Measurements from ENCODE around the gene LIN37. TPM values are rescaled to one million over a fixed set of nuclear protein-coding genes. Genes with fewer than 3 reads are reported as not detected.
"Not testable (repeated sequence)": the region's sequence is repeated elsewhere in the genome, so short reads cannot be mapped to it uniquely, and the experiment has no call there.

The LIN37 gene
- total RNA-seq, 1 experiment from 2014 or later = 11.3 TPM

GRCh38 chr19:35723671-35724070 lies 24.7 kb upstream of the LIN37 start:
- Histone ChIP-seq H3K4me1 (ENCODE audit: insufficient read depth, low read length, poor library complexity, severe bottlenecking) (peaks cover 2% of the 10 kb centered on the region), H3K9me3 (ENCODE audit: low read depth, low read length, poor library complexity, severe bottlenecking) (no peaks in the 10 kb centered on the region), H3K27ac (ENCODE audit: low read depth, low read length, poor library complexity, severe bottlenecking) (no peak overlapping the region), H3K27me3 (replicated peaks; ENCODE audit: insufficient read depth, low read depth, low read length, poor library complexity) (no peaks in the 10 kb centered on the region), H3K4me3 (ENCODE audit: low read depth, low read length, poor library complexity, severe bottlenecking) (no peak overlapping the region), H3K36me3 (ENCODE audit: insufficient read depth, low read length, poor library complexity, severe bottlenecking) (peaks cover 80% of the 10 kb centered on the region)
- DNase-seq (ENCODE audit: low spot score) = no peak
- BruUV-seq (replicated peaks) = no TSS peak
- ChIA-PET CTCF (interaction anchor here (0.6 kb wide), 1 partner anchor 90 kb away, joined by 3 read pairs; no protein-coding TSS in a partner anchor), POLR2A (ENCODE audit: low non-redundant PET) (no interaction called here)
- TF ChIP-seq EZH2 (IDR thresholded peaks at IDR 0.05; ENCODE audit: borderline replicate concordance, low read depth, low read length, poor library complexity, severe bottlenecking) = no peak
- TF ChIP-seq, protein P1, sequence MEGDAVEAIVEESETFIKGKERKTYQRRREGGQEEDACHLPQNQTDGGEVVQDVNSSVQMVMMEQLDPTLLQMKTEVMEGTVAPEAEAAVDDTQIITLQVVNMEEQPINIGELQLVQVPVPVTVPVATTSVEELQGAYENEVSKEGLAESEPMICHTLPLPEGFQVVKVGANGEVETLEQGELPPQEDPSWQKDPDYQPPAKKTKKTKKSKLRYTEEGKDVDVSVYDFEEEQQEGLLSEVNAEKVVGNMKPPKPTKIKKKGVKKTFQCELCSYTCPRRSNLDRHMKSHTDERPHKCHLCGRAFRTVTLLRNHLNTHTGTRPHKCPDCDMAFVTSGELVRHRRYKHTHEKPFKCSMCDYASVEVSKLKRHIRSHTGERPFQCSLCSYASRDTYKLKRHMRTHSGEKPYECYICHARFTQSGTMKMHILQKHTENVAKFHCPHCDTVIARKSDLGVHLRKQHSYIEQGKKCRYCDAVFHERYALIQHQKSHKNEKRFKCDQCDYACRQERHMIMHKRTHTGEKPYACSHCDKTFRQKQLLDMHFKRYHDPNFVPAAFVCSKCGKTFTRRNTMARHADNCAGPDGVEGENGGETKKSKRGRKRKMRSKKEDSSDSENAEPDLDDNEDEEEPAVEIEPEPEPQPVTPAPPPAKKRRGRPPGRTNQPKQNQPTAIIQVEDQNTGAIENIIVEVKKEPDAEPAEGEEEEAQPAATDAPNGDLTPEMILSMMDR (conservative IDR thresholded peaks at IDR 0.05; ENCODE audit: low read depth, low read length) = no peak
- intact Hi-C loops (cut with micrococcal nuclease; ENCODE audit: unreplicated experiment) = no loop called here

- peaks cover 84% of the 10 kb centered on the region for H3K36me3 ChIP-seq (ENCODE audit: insufficient read depth, low read length, poor library complexity, severe bottlenecking)
- CTCF ChIA-PET; POLR2A ChIA-PET (ENCODE audit: low non-redundant PET); BruUV-seq (replicated peaks); H3K27ac ChIP-seq (ENCODE audit: low read depth, low read length, poor library complexity, severe bottlenecking); H3K4me3 ChIP-seq (ENCODE audit: low read depth, low read length, poor library complexity, severe bottlenecking); DNase-seq (ENCODE audit: low spot score); intact Hi-C loops (cut with micrococcal nuclease; ENCODE audit: unreplicated experiment); H3K4me1 ChIP-seq (ENCODE audit: insufficient read depth, low read length, poor library complexity, severe bottlenecking); H3K9me3 ChIP-seq (ENCODE audit: low read depth, low read length, poor library complexity, severe bottlenecking); H3K27me3 ChIP-seq (replicated peaks; ENCODE audit: insufficient read depth, low read depth, low read length, poor library complexity): not testable (repeated sequence)
Measured at GRCh38 chr19:35724132-35724531, 24.2 kb upstream of the LIN37 start.

GRCh38 chr19:35724560-35724959 lies 23.8 kb upstream of the LIN37 start:
- Histone ChIP-seq H3K4me1 (ENCODE audit: insufficient read depth, low read length, poor library complexity, severe bottlenecking) (no peaks in the 10 kb centered on the region), H3K4me3 (ENCODE audit: low read depth, low read length, poor library complexity, severe bottlenecking) (no peak overlapping the region), H3K27me3 (replicated peaks; ENCODE audit: insufficient read depth, low read depth, low read length, poor library complexity) (no peaks in the 10 kb centered on the region), H3K9me3 (ENCODE audit: low read depth, low read length, poor library complexity, severe bottlenecking) (no peaks in the 10 kb centered on the region), H3K36me3 (ENCODE audit: insufficient read depth, low read length, poor library complexity, severe bottlenecking) (peaks cover 89% of the 10 kb centered on the region), H3K27ac (ENCODE audit: low read depth, low read length, poor library complexity, severe bottlenecking) (no peak overlapping the region)
- intact Hi-C loops (cut with micrococcal nuclease; ENCODE audit: unreplicated experiment) = no loop called here
- no TSS peak for BruUV-seq (replicated peaks)
- POLR2A ChIA-PET (ENCODE audit: low non-redundant PET) = no interaction called here
- CTCF ChIA-PET = no interaction called here
- no peak for DNase-seq (ENCODE audit: low spot score)
- TF ChIP-seq, protein P1 (conservative IDR thresholded peaks at IDR 0.05; ENCODE audit: low read depth, low read length) = no peak
- TF ChIP-seq EZH2 (IDR thresholded peaks at IDR 0.05; ENCODE audit: borderline replicate concordance, low read depth, low read length, poor library complexity, severe bottlenecking) = no peak

DNA sequence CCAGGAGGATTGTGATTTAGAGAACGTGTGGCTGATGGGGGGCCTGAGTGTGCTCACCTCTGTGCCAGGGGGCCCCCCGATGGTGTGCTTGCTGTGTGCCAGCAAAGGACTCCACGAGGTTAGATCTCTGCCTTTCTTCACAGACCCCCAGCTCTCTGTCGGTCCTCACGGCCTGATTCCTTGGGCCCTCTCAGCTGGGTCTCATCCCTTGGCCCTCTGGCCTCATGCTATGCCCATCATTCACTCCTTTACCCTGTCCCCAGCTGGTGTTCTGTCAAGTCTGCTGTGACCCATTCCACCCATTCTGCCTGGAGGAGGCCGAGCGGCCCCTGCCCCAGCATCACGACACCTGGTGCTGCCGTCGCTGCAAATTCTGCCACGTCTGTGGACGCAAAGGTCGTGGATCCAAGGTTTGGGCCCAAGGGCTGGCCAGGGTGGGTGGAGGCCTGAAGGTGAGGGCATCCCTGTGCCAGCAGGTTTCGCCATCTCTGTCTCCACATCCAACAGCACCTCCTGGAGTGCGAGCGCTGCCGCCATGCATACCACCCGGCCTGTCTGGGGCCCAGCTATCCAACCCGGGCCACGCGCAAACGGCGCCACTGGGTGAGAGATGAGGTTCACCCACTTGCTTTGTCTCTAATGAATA lies 23.0 kb upstream of the LIN37 start:
- ChIA-PET POLR2A (ENCODE audit: low non-redundant PET) (no interaction called here), CTCF (no interaction called here)
- no peaks in the 10 kb centered on the region for H3K9me3 ChIP-seq (ENCODE audit: low read depth, low read length, poor library complexity, severe bottlenecking)
- TF ChIP-seq EZH2 (IDR thresholded peaks at IDR 0.05; ENCODE audit: borderline replicate concordance, low read depth, low read length, poor library complexity, severe bottlenecking) = no peak
- TF ChIP-seq, protein P1 (conservative IDR thresholded peaks at IDR 0.05; ENCODE audit: low read depth, low read length) = no peak
- H3K36me3 ChIP-seq (ENCODE audit: insufficient read depth, low read length, poor library complexity, severe bottlenecking) = peaks cover 90% of the 10 kb centered on the region
- no peak overlapping the region for H3K4me3 ChIP-seq (ENCODE audit: low read depth, low read length, poor library complexity, severe bottlenecking)
- BruUV-seq (replicated peaks) = no TSS peak
- intact Hi-C loops (cut with micrococcal nuclease; ENCODE audit: unreplicated experiment) = no loop called here
- no peak for DNase-seq (ENCODE audit: low spot score)
- no peaks in the 10 kb centered on the region for H3K4me1 ChIP-seq (ENCODE audit: insufficient read depth, low read length, poor library complexity, severe bottlenecking)
- H3K27me3 ChIP-seq (replicated peaks; ENCODE audit: insufficient read depth, low read depth, low read length, poor library complexity) = no peaks in the 10 kb centered on the region
- H3K27ac ChIP-seq (ENCODE audit: low read depth, low read length, poor library complexity, severe bottlenecking) = no peak overlapping the region
